HG03565 (cell line): ENCODE data around the gene CHCHD3.

Experiments
- ATAC-seq: cut with Tn5 transposase; IDR thresholded peaks from one replicate; pipeline ENCODE4 v1.9.1; 2021; ENCODE audit warnings: mild to moderate bottlenecking, moderate library complexity; ENCODE audit not compliant: unreplicated experiment

Gene CHCHD3

DNA sequence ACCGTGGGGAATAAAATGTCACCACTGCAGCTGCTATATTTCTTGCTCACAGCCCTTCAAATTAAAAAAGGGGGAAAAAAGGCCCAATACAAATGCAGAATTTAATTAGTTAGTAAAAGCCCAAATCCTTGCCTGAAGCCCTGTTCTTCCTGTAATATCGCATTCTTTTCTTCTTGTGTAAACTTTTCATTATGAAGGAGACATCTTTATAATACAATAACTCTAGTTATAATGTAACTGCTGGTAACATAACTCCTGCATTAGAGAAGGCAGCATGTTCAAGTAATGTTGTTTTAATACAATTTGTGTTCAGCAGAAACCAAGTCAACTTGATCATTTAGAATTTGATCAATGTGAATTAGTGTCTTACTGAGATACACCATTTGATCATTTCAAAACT lies 250.9 kb downstream of the CHCHD3 start:
- no peak for ATAC-seq

DNA sequence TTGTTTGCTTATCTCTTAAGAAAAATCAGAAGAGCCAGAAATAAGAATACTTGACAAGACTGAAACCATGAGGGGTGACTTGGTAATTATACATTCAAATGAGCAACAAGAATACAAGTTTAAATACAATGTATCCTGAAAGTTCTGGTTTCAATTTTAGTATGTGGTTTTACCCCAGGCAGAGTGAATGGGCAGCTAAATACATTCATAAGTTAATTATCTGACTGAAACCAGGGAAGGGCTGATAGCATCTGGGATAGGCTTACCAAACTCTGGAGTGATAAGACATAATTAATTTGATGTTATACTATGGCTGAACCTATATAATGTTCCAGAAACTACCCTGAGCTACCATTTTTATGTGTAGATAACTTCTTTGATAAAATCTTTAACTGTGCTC lies 253.4 kb downstream of the CHCHD3 start:
- no peak for ATAC-seq

DNA sequence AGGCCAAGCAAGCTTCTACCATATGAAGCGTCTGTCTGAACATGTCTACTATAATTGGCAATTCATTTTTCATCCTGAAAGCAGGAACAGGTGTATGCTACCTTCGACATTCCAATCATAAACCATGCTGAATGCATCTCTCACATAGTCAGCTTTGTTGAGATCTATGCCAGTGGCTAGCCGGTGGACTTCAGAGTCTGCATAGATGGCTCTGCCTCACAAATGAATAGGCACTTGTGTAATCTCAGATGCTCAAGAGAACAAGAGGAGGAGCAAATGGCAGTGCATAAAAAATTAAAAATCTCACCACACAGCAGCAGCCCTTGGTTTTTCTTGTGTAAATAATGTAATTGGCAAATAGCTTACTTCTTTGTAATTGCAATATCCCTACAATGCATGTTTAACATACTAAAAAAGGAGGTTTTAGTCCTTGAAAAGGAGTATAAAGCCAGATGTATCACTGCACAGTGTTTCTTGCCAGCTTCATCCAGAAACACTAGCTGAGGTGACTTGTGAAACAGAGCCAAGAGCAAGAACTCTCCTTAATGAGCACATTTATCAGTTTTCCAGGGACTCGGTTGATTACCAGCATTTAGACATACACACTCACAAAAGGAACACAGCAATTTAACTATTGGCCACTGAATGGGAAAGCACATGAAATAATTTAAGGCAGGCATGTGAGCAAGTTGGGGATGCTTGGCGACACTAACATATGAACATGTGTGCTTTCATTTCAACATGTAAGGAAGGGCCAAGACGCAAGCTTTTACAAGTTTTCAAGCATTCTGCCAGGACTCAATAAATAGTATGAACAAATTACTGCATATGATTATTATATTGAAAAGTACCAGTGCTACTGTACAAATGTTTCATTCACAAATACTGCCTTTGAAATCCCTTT lies 255.7 kb downstream of the CHCHD3 start:
- no peak for ATAC-seq

DNA sequence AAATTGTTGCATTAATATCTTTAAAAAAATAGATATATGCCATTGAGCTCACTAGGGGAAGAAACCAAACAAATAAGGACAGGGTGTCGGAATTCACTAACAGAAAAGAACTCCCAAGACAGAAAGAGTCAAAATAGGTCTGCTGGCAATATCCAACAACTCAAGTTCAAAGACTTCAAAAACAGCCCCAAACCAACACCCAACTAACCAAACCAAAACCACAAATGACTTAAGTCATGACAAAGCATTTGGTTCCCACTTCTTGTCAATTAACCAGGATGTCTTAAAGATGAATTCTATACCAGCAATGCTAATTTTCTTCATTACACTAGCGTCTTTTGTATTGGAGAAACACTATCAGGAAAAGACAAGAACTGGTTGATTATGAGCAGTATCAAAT lies 256.7 kb downstream of the CHCHD3 start:
- ATAC-seq, result no peak

DNA sequence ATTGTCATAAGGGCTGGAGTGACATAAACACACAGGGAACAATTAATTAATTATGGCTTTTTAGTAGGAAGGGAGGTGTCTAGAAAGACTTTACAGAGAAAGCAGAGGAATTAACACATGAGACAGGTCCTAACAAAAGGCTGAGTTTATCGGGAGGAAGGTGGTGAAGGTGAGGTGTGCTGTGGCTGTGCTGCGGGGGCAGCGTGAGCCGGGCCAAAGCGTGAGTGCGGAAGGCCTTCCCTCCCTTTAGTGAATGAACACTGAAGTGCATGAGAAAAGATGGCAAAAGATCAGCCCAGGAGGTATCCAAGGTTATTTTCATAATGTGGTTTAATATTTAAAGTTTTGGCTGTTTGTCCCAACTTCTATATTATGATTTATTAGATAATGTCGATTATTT lies 262.2 kb downstream of the CHCHD3 start:
- no peak for ATAC-seq

DNA sequence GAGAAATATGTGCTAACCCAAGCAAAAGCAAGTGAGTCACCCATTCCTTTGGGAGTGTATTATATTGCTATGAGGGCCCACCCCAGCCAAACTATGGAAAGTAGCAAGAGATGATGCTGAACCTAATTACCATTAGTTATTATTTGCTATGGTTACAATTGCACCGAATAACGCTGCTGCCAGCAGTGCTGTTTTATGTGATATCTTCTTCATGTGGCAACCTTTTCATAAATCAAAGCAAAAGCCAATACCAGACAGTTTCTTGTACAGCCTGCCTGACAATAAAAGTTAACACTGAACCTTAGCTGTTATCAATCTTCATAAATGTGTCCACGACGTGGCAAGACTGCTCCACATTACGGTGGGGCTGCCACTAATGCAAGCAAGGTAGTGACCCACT lies 263.9 kb downstream of the CHCHD3 start:
- ATAC-seq, result no peak

DNA sequence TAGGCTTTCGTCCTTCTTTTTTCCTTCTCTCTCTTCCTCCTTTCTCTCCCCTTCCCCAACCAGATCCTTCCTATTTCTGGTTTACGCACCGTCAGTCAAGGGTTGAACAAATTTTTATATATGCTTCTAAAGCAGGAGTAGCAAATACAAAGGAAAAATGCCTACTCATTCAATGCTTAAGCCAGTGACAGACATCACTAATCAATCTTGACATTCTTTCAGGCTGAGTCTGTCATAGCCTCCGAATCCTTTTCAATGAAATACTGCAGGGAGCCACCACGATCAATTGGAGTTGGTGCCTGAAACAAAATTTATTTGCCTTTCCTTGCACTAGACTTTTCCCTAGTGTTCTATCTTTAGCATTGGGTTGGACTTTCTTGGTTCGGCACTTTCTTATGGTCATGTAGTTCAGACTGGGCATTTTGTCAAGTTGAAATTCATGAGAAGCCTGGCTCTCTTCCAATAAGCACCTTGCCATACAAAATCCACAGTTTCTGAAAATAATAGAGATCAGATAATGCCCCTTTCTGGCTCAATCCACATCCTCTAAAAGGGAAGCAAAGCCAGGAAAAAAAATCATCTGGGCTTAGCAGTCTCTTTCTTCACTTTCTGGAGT lies 266.1 kb downstream of the CHCHD3 start:
- ATAC-seq, result no peak

DNA sequence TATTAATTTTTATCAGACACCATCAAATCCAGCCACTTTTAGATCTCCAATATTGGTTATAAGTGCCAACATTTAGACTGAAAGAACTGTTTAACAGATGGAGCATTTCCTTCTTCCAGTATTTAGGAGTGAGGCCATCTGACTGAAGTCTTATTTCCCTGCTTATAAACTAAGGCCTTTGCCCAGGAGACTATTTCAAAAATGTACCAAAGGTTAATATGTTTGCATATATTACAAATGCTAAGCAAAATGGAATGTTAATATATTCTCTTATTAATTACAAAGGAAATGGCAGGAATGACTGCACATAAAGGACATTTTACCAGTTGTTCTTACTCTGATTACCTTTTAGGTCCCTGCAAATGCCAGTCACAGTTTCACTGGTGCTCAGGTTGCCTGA lies 266.8 kb downstream of the CHCHD3 start:
- no peak for ATAC-seq

DNA sequence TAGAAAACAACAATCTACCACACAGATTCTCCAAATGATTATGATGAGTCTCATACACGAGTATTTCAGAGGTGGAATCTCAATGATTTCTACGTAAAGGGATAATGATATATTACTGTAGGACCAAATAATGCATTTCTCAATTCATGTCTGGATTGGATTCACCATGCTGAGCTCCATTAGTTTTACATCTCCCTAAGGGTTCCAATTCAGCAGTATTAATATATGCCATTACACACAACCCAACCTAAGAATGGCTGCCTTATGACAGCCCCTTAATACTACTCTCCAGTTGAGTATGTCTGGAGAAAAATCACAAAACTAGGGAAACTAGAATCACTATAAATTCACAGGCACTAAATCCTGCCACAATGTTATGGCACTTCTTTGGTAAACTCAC lies 271.3 kb downstream of the CHCHD3 start:
- no peak for ATAC-seq

DNA sequence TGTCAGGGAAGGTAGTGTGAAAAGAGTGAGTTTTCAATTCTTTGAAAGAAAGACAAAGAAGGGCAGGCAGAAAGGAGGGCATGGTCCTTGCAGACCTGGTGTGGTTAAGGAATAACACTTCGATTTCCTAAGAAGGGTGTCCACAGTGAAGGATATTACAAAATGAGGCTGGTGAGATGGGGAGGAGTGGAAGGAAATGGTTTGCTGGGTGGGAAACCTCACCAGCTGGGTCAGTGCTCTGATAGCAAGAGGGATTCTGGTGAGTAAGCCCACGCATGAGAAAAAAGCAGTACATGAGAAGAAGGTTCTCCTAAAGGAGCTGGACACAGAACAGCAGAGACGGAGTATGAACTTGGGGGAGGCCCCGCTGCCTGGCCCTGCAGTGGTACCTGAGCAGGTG lies 275.1 kb downstream of the CHCHD3 start:
- no peak for ATAC-seq

DNA sequence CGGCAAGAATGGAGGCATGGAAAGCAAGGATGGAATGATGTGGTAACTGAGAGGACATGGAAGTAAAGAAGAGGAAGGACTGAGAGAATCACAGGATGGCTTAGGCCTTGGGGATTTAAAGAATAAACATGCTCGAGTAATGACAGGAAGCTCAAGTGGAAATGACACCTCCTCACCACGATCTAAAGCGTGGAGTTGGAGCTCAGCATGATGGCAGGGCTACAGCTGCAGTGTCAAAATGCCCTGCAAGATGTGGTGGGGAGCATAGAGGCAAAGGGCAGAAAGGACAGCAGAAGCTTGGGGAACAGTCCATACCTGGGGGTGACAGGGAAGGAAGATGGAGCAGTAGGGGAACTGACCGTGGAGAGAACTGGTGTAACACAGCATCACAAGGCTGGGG lies 276.1 kb downstream of the CHCHD3 start:
- ATAC-seq, result no peak

DNA sequence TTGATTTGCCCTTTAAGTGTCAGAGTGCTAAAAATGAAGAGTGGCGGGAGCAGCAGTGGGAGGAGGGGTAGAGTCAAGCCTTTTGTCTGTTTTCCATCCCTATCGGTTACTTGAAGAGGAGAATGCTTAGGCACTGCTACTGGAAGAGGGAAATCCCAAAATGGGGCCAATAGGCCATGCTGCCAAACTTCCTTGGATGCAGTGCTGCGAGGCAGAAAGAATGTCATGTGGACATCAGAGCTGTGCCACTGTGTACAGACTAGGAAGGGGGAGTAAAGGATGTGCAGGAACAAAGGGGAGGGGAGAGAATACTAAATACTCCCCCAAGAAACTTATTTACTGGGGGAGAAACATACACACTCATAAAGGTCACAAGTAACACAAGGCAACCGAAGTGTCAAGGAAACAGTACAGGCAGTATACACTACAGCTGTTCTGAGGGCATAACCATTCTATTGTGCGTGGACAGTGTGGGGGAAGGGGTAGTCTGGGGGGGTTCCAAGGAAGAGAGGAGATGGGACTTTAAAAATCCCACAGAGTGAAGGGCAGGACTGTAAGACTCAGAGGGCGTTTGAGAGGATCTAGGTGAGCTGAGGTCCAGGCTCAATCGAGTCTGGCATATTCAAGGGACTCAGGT lies 276.9 kb downstream of the CHCHD3 start:
- ATAC-seq, result no peak

DNA sequence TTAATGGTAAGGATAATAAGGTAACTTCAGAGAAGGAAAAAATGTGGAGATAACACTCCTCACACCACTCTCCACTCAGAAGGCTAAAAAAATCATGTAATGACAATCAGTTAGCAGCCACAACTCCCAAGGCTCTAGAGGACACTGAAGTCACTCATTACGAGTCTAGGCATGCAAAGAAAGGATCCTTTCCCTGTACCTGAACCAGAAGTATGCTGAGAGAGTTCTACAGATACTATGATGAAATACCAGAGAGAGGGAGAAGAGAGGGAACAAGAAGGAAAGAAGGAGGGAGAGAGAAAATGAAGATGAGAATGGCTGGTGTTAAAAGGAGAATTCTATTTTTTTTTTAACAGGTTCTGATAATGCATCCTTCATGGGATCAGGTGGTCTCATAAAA lies 281.4 kb downstream of the CHCHD3 start:
- no peak for ATAC-seq

DNA sequence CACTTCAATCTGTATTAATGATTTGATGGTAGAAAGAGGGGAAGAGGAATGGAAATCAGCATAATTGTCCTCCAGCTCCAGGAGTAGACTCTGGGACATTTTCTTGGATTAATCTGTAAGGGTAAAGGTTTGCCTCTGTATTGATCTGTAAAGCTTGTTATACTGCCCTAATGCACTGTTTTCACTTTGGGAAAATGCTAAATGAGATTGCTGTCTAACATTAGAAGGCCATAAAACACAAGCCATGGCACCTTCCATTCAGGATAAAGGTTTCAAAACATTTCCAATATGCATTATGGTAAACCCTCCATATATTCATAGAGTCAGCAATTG lies 282.8 kb downstream of the CHCHD3 start:
- no peak for ATAC-seq

DNA sequence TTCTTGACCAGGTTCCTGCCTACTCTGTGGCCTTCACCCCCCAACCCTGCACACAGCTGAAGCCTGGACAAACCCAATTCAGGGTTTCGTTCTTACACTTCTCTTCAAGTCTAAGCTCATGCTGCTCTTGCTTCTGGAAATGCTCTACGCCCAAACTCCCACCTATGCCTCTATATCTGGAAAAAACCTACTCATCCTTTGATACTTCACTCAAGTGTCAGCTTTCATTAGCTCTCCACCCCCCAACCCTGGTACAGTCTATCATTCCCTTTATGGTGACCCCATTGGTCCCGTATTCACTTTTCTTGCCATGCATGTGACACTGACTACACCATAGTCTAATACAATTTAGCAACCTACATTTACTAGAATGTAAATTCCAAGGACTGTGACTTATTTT lies 284.7 kb downstream of the CHCHD3 start:
- no peak for ATAC-seq

DNA sequence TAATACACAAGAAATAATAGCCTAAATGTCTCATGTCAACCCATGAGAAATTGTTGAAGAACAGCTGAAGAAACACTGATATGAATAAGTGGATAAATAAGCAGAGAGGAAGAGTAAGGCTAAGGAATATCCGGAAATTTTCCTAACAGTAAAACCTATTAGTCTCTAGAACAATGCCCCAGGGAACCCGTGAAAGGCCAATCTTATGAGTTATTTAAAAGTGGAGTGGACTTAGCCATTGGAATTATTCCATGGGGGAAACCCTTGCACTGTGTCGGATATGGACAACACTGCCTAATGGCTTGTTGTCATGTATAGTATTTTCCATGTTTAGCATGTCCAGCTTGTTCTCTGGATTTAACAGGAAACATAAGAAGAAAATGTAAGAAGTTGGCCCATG lies 288.4 kb downstream of the CHCHD3 start:
- no peak for ATAC-seq

DNA sequence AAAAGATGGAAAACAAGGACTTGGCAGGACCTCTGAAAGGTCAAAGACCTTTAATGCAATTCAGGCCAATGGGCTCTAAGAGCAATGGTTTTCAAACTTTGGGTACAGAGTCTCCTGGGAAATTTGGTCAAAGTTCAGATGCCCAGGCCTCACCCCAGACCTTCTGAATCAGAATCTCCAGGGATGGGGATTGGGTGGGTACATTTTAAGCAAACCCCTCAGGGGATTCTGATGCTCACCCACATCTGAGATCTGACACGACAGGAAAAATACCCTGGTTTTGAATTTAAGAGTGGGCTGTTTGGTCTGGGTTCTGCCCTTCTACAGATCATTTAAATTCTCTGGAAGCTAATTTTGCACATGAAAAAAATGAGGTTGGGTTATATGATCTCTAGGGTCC lies 290.9 kb downstream of the CHCHD3 start:
- ATAC-seq, result no peak

DNA sequence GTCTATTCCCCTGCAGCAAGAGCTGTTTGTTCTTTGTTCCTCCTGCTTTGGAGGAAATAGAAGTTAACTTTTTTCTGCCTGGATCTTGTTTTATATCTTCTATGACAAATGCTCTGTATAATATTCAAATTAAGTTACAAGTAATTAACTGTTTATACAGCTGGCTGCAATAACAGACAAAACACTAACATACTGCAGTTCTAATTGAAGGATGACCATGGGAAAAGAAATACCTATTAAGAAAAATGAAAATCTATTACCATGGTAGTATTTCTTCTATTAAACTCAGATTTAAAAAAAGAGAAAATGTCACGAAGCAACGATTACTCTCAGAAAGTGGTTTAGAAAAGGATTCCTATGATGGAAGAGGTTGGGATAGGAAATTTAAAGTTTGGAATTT lies 291.8 kb downstream of the CHCHD3 start:
- no peak for ATAC-seq

DNA sequence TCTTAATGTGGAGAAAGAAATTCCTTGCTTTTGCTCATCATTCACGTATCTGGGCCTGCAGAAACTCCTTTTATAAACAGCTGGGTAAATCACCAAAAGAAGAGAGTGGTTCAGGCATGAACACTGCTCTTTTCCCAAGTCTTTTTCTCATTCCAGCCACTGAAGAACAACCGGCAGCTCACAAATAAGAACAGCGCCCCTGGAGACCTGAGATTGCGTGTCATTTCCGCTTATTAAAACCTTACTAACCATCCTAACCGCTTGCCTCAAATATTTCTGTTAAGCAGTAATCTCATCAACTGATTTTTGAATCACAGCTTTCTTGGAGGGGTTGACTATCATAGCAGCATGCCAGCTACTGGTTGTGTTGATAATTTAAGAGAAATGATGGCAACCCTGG lies 292.6 kb downstream of the CHCHD3 start:
- no peak for ATAC-seq

DNA sequence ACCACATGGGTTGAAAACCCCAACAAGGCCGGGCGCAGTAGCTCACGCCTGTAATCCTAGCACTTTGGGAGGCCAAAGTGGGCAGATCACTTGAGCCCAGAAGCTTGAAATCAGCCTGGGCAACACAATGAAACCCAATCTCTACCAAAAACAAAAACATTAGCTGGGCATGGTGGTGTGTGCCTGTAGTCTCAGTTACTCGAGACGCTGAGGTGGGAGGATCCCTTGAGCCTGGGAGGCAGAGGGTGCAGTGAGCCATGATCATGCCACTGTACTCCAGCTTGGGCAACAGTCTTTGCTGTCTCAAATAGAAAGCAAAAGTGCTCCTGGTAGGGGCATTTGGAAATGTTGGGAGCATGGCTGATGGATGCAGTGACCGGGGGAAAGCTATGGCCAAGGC lies 296.0 kb downstream of the CHCHD3 start:
- ATAC-seq, result no peak

DNA sequence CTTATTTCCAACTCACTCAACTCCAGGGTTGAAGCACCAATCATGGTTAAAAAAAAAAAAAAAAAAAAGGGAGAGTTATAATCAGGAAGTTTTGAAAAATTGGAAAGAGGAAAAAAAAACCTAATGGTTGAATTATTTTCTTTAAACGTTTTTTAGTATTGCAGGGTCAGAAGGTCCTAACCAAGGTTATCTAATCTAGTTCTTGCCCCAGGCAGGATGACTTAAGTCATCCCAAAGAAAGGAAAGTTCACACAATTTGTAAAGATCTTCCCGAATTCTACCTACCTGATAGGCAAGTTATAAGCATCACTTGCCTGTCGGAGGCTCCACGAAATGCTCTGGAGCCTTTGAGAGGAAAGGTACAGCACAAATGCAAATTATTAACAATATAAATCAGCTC lies 297.5 kb downstream of the CHCHD3 start:
- no peak for ATAC-seq

DNA sequence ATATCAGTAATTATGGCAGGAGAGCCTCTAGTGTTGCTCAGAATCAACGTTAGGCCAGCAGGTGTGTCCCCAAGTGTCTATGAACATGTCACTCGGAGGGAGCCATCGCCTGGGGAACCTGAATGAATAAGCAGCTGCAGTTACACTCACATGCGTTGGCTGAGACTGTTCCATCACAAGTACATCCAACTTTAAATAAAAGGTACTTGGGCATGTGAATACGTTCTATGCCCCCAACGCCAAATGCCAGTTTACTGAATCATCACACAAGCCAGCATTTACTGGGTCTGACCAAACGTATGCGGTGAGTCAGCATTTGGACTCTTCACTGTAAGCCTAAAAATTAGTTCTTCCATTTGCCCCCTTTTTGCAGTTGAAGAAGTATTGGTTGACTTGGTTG lies 298.1 kb downstream of the CHCHD3 start:
- ATAC-seq, result no peak
